ENCODE measurements around the gene OTOR.

The OTOR gene, protein sequence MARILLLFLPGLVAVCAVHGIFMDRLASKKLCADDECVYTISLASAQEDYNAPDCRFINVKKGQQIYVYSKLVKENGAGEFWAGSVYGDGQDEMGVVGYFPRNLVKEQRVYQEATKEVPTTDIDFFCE

DNA sequence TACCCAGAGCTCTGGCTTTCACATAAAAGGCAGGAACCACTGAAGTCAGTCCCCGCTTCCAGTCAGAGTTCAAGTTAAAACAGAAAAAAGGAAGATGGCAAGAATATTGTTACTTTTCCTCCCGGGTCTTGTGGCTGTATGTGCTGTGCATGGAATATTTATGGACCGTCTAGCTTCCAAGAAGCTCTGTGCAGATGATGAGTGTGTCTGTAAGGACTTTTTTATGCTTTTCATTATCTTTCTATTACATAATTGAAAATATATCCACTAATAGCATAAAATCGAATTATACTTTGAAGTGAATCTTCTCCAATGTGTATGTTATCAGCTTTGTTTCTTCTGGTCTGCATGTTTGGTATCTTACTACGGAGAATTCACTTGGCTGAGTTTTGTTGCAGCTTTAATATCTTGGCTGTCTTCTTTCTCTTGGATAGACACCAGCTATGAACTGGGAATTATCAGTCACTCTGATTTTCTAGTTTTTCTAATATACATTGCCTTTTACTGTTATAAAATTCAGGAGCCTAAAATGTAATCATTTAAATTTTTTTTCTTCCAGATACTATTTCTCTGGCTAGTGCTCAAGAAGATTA, at the start of gene OTOR:
TSS of gene OTOR (plus strand) at position 51 of the 593 bp plus-strand sequence. CDS start at position 95, 44 bp downstream.
- DNase-seq (ENCODE audit: low spot score) = no peak

GRCh38 chr20:16699293-16699692, 48.9 kb upstream of the OTOR start:
- no peak for DNase-seq (ENCODE audit: low spot score)

DNA sequence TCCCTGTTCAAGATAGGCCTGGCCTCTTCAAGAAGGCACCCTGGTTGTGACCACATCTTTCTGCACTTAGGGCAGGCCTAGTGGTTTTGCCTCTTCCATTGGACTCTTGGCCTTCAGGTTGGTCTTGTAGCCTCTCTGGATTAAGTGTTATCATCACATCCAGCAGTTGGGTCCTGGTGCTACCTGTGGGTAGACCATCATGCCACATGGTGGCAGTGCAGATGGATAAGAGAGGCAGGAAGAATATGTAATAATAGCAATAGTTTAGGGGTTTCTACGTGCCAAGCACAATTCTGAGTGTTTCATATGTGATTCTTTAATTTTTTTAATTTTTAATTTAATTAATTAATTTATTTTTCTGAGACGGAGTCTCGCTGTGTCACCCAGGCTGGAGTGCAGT, 46.9 kb upstream of the OTOR start:
- peak; percentile 28 for DNase-seq (ENCODE audit: low spot score)

DNA sequence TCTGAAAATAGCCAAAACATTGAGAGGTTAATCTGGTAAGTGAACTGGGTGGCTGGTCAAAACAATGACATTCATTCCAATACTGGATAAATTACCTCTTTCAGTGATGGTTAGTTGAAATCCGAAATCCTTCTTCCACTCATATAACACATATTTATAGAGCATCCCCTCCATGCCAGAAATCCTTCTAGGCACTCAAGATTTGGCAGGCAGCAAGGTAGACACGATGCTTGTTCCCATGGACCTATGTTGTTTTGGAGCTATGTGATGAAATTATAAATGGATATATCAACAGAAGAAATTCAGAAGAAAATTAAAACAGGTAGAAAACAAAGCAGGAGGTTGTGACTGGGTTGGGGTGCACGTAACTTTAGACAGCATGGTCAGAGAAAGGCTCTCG, 44.6 kb upstream of the OTOR start:
- no peak for DNase-seq (ENCODE audit: low spot score)

- DNase-seq (ENCODE audit: low spot score) = no peak
Measured at GRCh38 chr20:16707674-16708073, 40.5 kb upstream of the OTOR start.

GRCh38 chr20:16708602-16709001, 39.6 kb upstream of the OTOR start:
- no peak for DNase-seq (ENCODE audit: low spot score)

DNA sequence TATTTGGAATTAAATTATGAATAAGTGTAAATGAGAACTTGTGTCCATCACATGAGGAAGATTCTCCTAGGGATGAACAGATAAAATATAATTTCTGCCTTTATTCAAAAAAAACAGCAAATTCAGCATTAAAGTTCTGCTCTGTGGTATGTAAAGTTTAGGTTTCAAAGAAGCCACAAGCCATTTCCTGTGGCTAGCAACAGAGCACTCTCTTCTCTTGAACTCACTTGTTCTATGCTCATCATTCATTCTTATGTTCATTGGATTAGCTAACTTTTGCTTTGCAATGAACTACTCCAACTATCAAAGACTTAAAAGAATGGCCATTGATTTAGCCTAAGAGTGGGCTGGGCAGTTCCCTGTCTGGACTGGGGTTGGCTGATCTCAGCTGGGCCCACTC, 39.1 kb upstream of the OTOR start:
- DNase-seq (ENCODE audit: low spot score) = peak; percentile 33

DNA sequence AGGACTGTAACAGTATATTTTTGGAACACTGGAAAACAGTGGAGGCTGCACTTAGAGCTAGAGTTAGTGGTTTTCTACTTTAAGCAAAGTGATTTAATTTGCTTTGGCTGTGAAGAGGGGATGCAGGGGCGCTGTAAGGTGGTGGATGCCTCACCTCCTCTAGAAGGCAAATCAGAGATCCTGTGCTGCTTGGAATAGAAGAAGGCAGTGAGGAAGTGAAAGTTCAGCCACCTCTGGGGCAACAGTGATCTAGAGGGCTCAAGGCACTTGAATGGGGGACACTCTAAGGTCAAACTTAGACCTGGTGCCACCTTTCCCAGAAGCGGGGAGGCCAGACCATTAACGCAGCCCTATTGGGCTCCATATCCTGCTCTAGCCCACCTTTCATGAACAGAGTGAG, 37.4 kb upstream of the OTOR start:
- no peak for DNase-seq (ENCODE audit: low spot score)

- DNase-seq (ENCODE audit: low spot score) = no peak
Measured at GRCh38 chr20:16711661-16712258, 36.4 kb upstream of the OTOR start.

DNA sequence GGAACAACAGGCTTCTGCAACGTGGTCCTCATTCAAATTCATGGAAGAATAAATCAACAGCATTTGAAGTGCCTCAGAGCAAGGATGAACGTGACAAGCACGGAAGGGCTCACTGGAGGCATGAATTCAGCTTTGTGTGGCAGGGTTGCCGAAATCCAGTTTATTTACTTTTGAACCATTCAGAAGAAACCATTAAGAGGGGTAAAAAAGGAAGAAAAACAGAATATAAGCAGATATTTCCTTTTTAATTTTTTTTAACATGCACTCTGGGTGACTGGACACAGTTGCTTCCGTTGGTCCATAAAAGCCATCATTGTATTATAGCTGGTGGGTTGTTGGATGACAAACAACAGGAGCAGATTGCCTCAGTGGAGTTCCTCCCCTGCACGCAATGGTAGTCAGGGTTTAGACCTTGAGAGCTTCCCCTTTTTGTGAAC, 35.6 kb upstream of the OTOR start:
- no peak for DNase-seq (ENCODE audit: low spot score)

- no peak for DNase-seq (ENCODE audit: low spot score)
Measured at GRCh38 chr20:16713066-16713465, 35.1 kb upstream of the OTOR start.

DNA sequence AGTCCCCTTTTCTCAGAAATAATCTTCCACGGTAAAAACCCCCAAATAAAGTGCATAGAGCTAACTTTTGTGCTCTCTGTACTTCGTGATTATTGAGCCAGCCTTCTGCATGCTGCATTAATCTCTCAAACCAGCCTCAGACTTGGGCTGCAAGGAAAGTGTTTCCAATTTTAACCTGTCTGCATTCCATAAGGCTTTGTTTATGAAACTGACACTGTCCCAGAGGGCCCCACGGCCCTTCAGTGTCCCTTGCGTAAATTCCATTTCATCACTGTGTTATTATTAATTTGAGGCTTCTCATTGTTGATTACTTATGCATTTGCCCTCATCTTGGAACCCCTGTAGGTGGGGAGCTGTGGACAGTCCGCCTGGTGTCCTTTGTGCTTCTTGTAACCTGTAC, 33.9 kb upstream of the OTOR start:
- DNase-seq (ENCODE audit: low spot score) = no peak

GRCh38 chr20:16714751-16715150, 33.4 kb upstream of the OTOR start:
- DNase-seq (ENCODE audit: low spot score) = no peak

- no peak for DNase-seq (ENCODE audit: low spot score)
Measured at GRCh38 chr20:16719421-16719820, 28.7 kb upstream of the OTOR start.

GRCh38 chr20:16729080-16729479, 19.1 kb upstream of the OTOR start:
- DNase-seq (ENCODE audit: low spot score) = no peak

- peak; percentile 94 for DNase-seq (ENCODE audit: low spot score)
Measured at GRCh38 chr20:16729565-16730460, 18.3 kb upstream of the OTOR start, which contains the start of gene SNRPB2. Gene SNRPB2 (plus strand): TSS chr20:16730026. CDS start chr20:16731703, 1,677 bp downstream.

DNA sequence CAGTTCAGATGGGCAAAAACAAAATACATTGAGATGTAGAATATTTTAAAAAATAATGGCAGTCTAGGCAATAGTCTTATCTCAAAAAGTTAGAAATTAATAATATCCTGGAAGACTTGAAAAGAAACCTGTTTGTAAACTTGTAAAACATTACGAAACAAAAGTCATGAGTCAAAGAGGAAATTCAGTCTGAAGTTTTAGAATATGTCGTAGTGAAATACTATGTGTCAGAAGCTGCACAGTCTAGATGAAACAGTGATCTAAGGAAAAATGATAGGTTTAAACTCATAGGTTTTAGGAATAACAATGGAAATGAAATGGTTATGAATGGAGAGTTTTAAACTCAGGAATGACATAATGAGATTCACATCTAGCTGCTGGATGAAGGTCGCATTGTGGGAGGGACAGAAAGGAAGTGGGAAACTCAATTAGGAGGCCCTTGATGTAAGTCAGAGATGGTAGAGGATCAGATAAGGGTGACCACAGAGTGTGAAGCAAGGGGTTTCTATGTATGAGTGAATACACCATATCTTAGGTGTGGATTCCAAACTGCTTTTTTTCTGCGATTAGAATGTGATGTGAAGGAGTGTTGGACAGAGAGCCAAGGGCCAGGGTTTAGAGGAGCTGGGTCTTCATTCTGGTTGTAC, 15.5 kb upstream of the OTOR start:
- DNase-seq (ENCODE audit: low spot score) = peak; percentile 68

DNA sequence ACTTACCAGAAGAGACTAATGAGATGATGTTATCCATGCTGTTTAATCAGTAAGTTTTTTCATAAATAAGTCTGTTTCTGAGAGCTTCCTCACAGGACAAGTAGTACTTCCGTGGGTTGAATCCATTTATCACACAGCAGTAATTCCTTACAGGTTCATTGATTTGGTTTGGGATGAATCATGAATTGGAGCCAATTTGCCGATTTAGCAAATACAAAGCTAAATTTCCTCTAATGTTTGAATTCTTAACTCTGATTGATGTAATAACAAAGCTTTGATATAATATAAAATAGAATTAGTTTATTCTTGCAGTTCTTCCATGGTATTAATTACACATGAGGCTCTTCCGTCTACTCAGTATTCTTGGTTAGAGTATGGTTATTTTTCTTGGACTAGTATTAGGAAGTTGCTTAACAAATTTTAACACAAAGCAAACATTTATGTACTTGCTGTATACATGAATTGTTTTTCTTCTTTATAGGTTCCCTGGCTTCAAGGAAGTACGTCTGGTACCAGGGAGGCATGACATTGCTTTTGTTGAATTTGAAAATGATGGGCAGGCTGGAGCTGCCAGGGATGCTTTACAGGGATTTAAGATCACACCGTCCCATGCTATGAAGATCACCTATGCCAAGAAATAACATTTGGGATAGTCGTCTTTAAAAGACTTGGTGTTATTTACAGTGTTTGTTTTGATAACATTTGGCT, 7.6 kb upstream of the OTOR start:
- DNase-seq (ENCODE audit: low spot score) = no peak

DNA sequence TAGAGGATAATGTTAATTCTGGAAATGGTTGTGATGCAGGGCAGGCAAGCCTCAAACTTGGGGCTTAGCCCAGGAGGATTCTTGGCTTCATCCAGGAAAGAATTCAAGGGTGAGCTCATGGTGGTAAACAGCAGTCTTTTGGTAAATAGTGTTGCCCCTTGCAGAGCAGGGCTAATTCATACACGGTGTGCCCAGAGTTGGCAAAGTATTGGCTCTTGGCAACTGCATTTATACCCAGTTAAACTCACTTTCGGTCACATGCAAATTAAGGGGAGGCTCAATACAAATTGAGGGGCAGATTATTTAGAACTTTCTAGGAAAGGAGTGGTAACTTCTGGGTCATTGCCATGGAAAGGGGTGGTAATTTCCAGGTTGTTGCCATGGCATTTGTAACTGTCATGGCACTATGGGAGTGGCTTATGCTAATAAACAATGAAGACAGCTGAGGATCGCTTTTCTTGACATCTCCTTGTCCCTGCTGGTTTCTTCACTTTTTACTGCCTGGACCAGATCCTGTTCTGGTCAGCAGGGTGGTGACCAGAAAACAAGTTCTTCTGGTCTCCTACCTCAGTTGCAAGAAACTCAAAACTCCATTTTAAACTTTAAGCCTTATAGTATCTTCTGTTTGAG, 3.9 kb upstream of the OTOR start:
- no peak for DNase-seq (ENCODE audit: low spot score)

DNA sequence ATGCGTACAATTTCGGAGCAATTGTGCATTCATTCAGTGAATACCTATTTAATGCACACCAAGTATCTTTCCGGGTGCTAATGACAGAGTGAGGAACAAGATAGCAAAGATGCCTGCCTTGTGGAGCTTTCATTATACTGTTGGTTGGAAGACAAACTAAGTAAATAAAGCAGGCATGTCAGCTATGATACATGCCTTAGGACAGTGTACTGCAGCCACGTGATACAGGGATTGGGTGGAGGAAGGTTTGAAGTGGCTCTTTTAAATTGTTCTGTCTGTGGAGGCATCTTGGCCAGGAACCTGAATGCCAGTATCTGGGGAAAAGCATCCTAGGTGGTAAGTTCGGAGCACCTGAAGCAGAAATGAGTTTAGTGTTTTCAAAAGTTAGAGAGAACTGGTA, 3.0 kb upstream of the OTOR start:
- DNase-seq (ENCODE audit: low spot score) = no peak

DNA sequence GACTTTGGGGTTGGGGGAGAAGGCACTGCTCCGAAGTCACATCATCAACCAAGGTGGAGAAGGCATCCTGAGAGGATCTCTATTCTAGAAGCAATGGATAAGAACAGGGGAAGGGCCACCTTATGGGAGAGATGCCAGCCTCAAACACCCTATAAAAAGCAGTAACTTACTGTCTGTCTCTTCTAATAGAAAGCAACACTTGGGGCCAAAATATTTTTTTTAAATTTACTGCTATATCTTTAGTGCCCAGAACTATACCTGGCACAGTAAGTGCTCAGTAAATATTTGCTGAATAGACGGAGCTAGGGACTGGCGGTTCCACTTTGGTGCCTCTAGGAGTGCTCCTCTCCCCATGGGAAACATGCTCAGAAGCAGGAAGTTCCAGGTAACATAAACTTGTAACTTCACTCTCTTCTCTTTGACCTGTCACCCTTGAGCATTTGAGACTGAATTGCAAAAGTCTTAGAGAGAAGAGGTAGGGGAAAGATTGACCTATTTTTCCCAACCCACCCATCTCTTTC, 807 bp upstream of the OTOR start:
- no peak for DNase-seq (ENCODE audit: low spot score)
